Measurements from ENCODE around the gene YWHAQ. TPM values are rescaled to one million over a fixed set of nuclear protein-coding genes. Genes with fewer than 3 reads are reported as not detected.

Gene YWHAQ
- total and polyA plus RNA-seq, 3 donors from 2014 or later: 260 to 374 (median 261) TPM

- Histone ChIP-seq H3K4me3 (no peak overlapping the region), H3K4me1 (peaks cover 16% of the 10 kb centered on the region), H3K9me3 (no peaks in the 10 kb centered on the region), H3K27me3 (no peaks in the 10 kb centered on the region), H3K36me3 (ENCODE audit: low read depth, missing control alignments) (no peaks in the 10 kb centered on the region), H3K27ac (no peak overlapping the region)
- WGBS, 2 donors: 54 to 66% methylated on average over 10 of the region's 10 CpGs
- no peak for TF ChIP-seq POLR2A (IDR thresholded peaks at IDR 0.05)
- TF ChIP-seq CTCF (IDR thresholded peaks at IDR 0.05): no peak
- no peak for DNase-seq
- intact Hi-C loops (cut with DNase I; ENCODE audit: low total_unique reads): no loop called here
These were observed 22.9 kb upstream of the YWHAQ start for GRCh38 chr2:9653485-9654271.

- intact Hi-C loops (cut with DNase I; ENCODE audit: low total_unique reads): no loop called here
- H3K27me3 ChIP-seq: no peaks in the 10 kb centered on the region
- no peaks in the 10 kb centered on the region for H3K9me3 ChIP-seq
- DNase-seq: peak; percentile 40
- H3K27ac ChIP-seq: no peak overlapping the region
- H3K4me1 ChIP-seq: peaks cover 16% of the 10 kb centered on the region
- H3K4me3 ChIP-seq: no peak overlapping the region
- WGBS, 2 donors: 43 to 57% methylated on average over 5 of the region's 5 CpGs
- no peak for TF ChIP-seq CTCF (IDR thresholded peaks at IDR 0.05)
- TF ChIP-seq POLR2A (IDR thresholded peaks at IDR 0.05): no peak
- no peaks in the 10 kb centered on the region for H3K36me3 ChIP-seq (ENCODE audit: low read depth, missing control alignments)
These were observed 22.2 kb upstream of the YWHAQ start for GRCh38 chr2:9652898-9653479.

- no peaks in the 10 kb centered on the region for H3K9me3 ChIP-seq
- no peak overlapping the region for H3K27ac ChIP-seq
- 52 to 93% methylated on average over 1 of the region's 1 CpG for WGBS, 2 donors
- intact Hi-C loops (cut with DNase I; ENCODE audit: low total_unique reads): no loop called here
- no peak overlapping the region for H3K4me3 ChIP-seq
- H3K36me3 ChIP-seq (ENCODE audit: low read depth, missing control alignments): no peaks in the 10 kb centered on the region
- no peak for DNase-seq
- H3K4me1 ChIP-seq: peaks cover 16% of the 10 kb centered on the region
- no peak for TF ChIP-seq POLR2A (IDR thresholded peaks at IDR 0.05)
- TF ChIP-seq CTCF (IDR thresholded peaks at IDR 0.05): no peak
- H3K27me3 ChIP-seq: no peaks in the 10 kb centered on the region
These were observed 21.5 kb upstream of the YWHAQ start for GRCh38 chr2:9652267-9652666.

GRCh38 chr2:9650119-9650821 lies 19.5 kb upstream of the YWHAQ start:
- no peak for DNase-seq
- intact Hi-C loops (cut with DNase I; ENCODE audit: low total_unique reads): no loop called here
- Histone ChIP-seq H3K9me3 (no peaks in the 10 kb centered on the region), H3K36me3 (ENCODE audit: low read depth, missing control alignments) (no peaks in the 10 kb centered on the region), H3K27me3 (no peaks in the 10 kb centered on the region), H3K27ac (no peak overlapping the region), H3K4me3 (no peak overlapping the region), H3K4me1 (peaks cover 16% of the 10 kb centered on the region)
- TF ChIP-seq POLR2A (IDR thresholded peaks at IDR 0.05) (no peak), CTCF (IDR thresholded peaks at IDR 0.05) (no peak)
- 71 to 96% methylated on average over 4 of the region's 4 CpGs for WGBS, 2 donors

Data from testis (tissue), 3 donors.